Keratinocyte (primary cell): ENCODE measurements around the gene DENND1A. TPM values are rescaled to one million over a fixed set of nuclear protein-coding genes. Genes with fewer than 3 reads are reported as not detected.

Experiments
- DNase-seq: peaks from one replicate; pipeline ENCODE4 v3.0.0-alpha.2; 2011; ENCODE audit warnings: low read depth, missing footprints, low spot score
- FAIRE-seq: peaks from 2 replicates; lab custom pipeline; 2011; peaks lifted over from hg19 to GRCh38; lab: Jason Lieb, UNC
- H2AFZ ChIP-seq: 2 replicates; pipeline ENCODE4 v1.6.0; 2012; ENCODE audit warnings: low read length, control low read depth, inconsistent platforms; ENCODE audit not compliant: control insufficient read depth
- H3K27ac ChIP-seq: 2 replicates; pipeline ENCODE4 v1.5.1; 2011; ENCODE audit warnings: low read length; ENCODE audit not compliant: control insufficient read depth, insufficient read depth
- H3K27me3 ChIP-seq: 3 replicates; pipeline ENCODE4 v1.6.0; 2011; ENCODE audit warnings: low read length; ENCODE audit not compliant: control insufficient read depth, insufficient read depth; ENCODE audit errors: extremely low read depth
- H3K36me3 ChIP-seq, 2 experiments: 2 replicates in 1 of 2; 3 replicates in 1 of 2; pipeline ENCODE4 v1.5.1; 2011; ENCODE audit warnings: low read length in 2 of 2, mild to moderate bottlenecking in 1 of 2; ENCODE audit not compliant: control insufficient read depth in 2 of 2, insufficient read depth in 2 of 2; ENCODE audit errors: extremely low read depth in 1 of 2
- H3K4me1 ChIP-seq: 3 replicates; pipeline ENCODE4 v1.5.1; 2011; ENCODE audit warnings: low read length; ENCODE audit not compliant: control insufficient read depth, insufficient read depth; ENCODE audit errors: extremely low read depth
- H3K4me2 ChIP-seq: 3 replicates; pipeline ENCODE4 v1.6.0; 2011; ENCODE audit warnings: low read depth, low read length; ENCODE audit not compliant: control insufficient read depth, insufficient read depth; ENCODE audit errors: extremely low read depth
- H3K4me3 ChIP-seq, 3 experiments: fragments of 200-600 bp in 1 of 3; sonication (generic) in 1 of 3; 2 replicates in 2 of 3; 3 replicates in 1 of 3; pipeline ENCODE4 v1.5.1; 2011 to 2016; ENCODE audit warnings: low read length in 3 of 3, mild to moderate bottlenecking in 3 of 3, control low read depth in 2 of 3, inconsistent platforms in 1 of 3, low read depth in 1 of 3, mixed read lengths in 1 of 3, mixed run types in 1 of 3, moderate library complexity in 1 of 3; ENCODE audit not compliant: control insufficient read depth in 2 of 3, insufficient read depth in 2 of 3; ENCODE audit errors: extremely low read depth in 1 of 3
- H3K79me2 ChIP-seq: 2 replicates; pipeline ENCODE4 v1.6.0; 2012; ENCODE audit warnings: low read length; ENCODE audit not compliant: control insufficient read depth, insufficient read depth
- H3K9ac ChIP-seq: 3 replicates; pipeline ENCODE4 v1.6.0; 2011; ENCODE audit warnings: low read length; ENCODE audit not compliant: control insufficient read depth, insufficient read depth; ENCODE audit errors: extremely low read depth
- H3K9me1 ChIP-seq: 3 replicates; pipeline ENCODE4 v1.6.0; 2011; ENCODE audit warnings: low read length; ENCODE audit not compliant: control insufficient read depth, insufficient read depth; ENCODE audit errors: extremely low read depth
- H3K9me3 ChIP-seq: 2 replicates; pipeline ENCODE4 v1.5.1; 2012; ENCODE audit warnings: low read depth, low read length; ENCODE audit not compliant: control insufficient read depth
- H4K20me1 ChIP-seq: 3 replicates; pipeline ENCODE4 v1.6.0; 2011; ENCODE audit warnings: low read length; ENCODE audit not compliant: control insufficient read depth, insufficient read depth; ENCODE audit errors: extremely low read depth
- CTCF ChIP-seq, 3 experiments: IDR thresholded peaks in 1 of 3; conservative IDR thresholded peaks in 1 of 3; optimal IDR thresholded peaks in 1 of 3; 2 replicates in 2 of 3; 3 replicates in 1 of 3; pipeline versions ENCODE3 to v1.5.1; 2011; ENCODE audit warnings: low read length in 3 of 3, mild to moderate bottlenecking in 3 of 3, moderate library complexity in 2 of 3, control low read depth in 1 of 3, inconsistent platforms in 1 of 3; ENCODE audit not compliant: insufficient read depth in 2 of 3; ENCODE audit errors: extremely low read depth in 1 of 3
- EZH2 ChIP-seq: IDR thresholded peaks from one replicate; pipeline ENCODE4 v1.6.1; 2012; ENCODE audit warnings: inconsistent platforms, mild to moderate bottlenecking, low read length, moderate library complexity
- dilution Hi-C: fragments of 300-500 bp; cut with MboI; formaldehyde crosslinking; loops from one replicate; pipeline ENCODE4 v1.7.0; 2020; ENCODE audit warnings: low sequenced_read_pairs; ENCODE audit not compliant: extremely low pct_ligation_motif_present
- polyA plus RNA-seq, 5 experiments: library from polyadenylated mRNA; depleted of rRNA in 3 of 5; stranded (reverse) in 3 of 5; stranded (forward) in 1 of 5; unstranded in 1 of 5; fragments of >200 nt; gene quantifications; 1 replicate in 1 of 5; 2 replicates in 3 of 5; 3 replicates in 1 of 5; pipeline versions ENCODE4 v1.2.1 to v1.2.3, GENCODE V29; 2011 to 2012; ENCODE audit warnings: missing spikeins in 2 of 5, low read depth in 1 of 5, low replicate concordance in 1 of 5

The DENND1A gene
- polyA plus RNA-seq, 1 donor (not counting 4 experiments of a cell fraction or from before 2014, with no cell fraction given), result 13.0 TPM

- Histone ChIP-seq H3K9me3 (no peaks in the 10 kb centered on the region), H3K27ac (no peak overlapping the region), H3K4me1 (no peaks in the 10 kb centered on the region), H3K4me2 (no peak overlapping the region), H3K4me3 (no peak overlapping the region), H2AFZ (no peak overlapping the region), H3K36me3 (no peaks in the 10 kb centered on the region), H4K20me1 (no peaks in the 10 kb centered on the region), H3K9me1 (no peaks in the 10 kb centered on the region), H3K27me3 (peaks cover 11% of the 10 kb centered on the region), H3K9ac (no peak overlapping the region), H3K79me2 (no peaks in the 10 kb centered on the region)
- dilution Hi-C loops, result no loop called here
- TF ChIP-seq EZH2 (no peak), CTCF (optimal IDR thresholded peaks at IDR 0.05 in 1 of 3, IDR thresholded peaks at IDR 0.05 in 1 of 3, conservative IDR thresholded peaks at IDR 0.05 in 1 of 3; ENCODE audit: extremely low read depth in 1 of 3, insufficient read depth in 2 of 3, low read length in 3 of 3) (no peak)
- FAIRE-seq (no peak), DNase-seq (no peak)
Observed at GRCh38 chr9:123364241-123364824, 565.6 kb downstream of the DENND1A start.

GRCh38 chr9:123362856-123363255, 567.1 kb downstream of the DENND1A start:
- H2AFZ ChIP-seq, result no peak overlapping the region
- dilution Hi-C loops, result no loop called here
- FAIRE-seq (no peak), DNase-seq (no peak)
- H3K79me2 ChIP-seq, result no peaks in the 10 kb centered on the region
- no peak overlapping the region for H3K27ac ChIP-seq
- no peaks in the 10 kb centered on the region for H3K9me1 ChIP-seq
- no peak overlapping the region for H3K4me3 ChIP-seq
- H3K4me1 ChIP-seq, result no peaks in the 10 kb centered on the region
- H3K36me3 ChIP-seq, result no peaks in the 10 kb centered on the region
- no peak overlapping the region for H3K4me2 ChIP-seq
- H3K9me3 ChIP-seq, result no peaks in the 10 kb centered on the region
- no peaks in the 10 kb centered on the region for H4K20me1 ChIP-seq
- peaks cover 4% of the 10 kb centered on the region for H3K27me3 ChIP-seq
- no peak overlapping the region for H3K9ac ChIP-seq
- TF ChIP-seq EZH2 (no peak), CTCF (optimal IDR thresholded peaks at IDR 0.05 in 1 of 3, IDR thresholded peaks at IDR 0.05 in 1 of 3, conservative IDR thresholded peaks at IDR 0.05 in 1 of 3; ENCODE audit: extremely low read depth in 1 of 3, insufficient read depth in 2 of 3, low read length in 3 of 3) (no peak)
